GM10847 (cell line): ENCODE results near the gene SPPL3.

Source experiments
- POLR2A ChIP-seq: IDR thresholded peaks from 2 replicates; pipeline ENCODE4 v1.6.1; 2011; ENCODE audit not compliant: insufficient read length; ENCODE audit errors: extremely low read depth

The SPPL3 gene

DNA sequence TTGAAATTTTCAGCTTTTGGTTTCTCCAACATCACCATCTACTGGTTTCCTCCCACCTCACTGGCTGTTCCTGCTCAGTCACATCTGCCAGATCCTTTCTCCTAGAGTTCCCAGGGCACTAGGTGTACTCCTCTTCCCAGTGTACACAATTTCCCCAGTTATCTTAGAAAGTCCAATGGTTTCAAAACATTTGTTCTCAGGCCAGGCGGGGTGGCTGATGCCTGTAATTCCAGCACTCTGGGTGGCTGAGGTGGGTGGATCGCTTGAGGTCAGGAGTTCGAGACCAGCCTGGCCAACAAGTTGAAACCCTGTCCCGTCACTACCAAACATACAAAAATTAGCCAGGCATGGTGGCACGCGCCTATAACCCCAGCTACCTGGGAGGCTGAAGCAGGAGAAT lies 60.7 kb downstream of the SPPL3 start:
- no peak for TF ChIP-seq POLR2A

GRCh38 chr12:120842595-120842994 lies 61.6 kb downstream of the SPPL3 start:
- no peak for TF ChIP-seq POLR2A

DNA sequence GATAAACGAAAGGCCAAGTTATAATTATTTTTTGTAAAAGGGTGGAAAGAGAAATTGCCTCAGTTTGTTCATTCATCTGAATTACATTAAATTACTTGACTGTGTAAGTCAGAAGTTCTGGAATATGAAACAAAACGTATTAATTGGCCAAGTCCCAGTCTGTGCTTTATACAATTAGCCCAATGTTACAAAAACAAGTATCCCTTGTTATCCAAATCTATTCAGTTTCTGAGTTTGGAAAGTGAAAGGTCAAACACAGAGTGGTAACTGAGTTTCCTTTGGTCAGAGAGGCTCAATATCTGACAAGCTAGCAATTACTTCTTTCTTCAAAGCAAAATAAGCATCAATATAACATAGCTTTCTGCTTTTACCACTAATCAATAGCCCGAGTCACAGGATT lies 62.6 kb downstream of the SPPL3 start:
- no peak for TF ChIP-seq POLR2A

GRCh38 chr12:120839503-120839902 lies 64.7 kb downstream of the SPPL3 start:
- no peak for TF ChIP-seq POLR2A

GRCh38 chr12:120836114-120836684 lies 68.0 kb downstream of the SPPL3 start:
- no peak for TF ChIP-seq POLR2A

- no peak for TF ChIP-seq POLR2A
Observed at GRCh38 chr12:120835657-120836056, 68.5 kb downstream of the SPPL3 start.

DNA sequence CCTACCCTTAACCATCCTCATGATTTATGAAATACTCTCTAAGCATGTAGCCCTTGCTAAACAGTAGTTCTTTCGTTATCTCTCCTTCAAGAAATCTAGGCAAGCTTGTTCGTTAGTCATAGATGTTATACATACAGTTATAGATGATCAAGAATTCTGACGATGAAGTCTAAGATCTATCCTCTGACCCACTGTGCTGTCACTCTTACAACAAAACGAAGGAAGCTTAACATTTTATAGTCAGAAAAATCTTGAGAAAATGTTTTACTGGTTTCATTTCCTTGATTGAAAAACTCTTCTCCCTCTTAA lies 68.9 kb downstream of the SPPL3 start:
- TF ChIP-seq POLR2A: no peak

DNA sequence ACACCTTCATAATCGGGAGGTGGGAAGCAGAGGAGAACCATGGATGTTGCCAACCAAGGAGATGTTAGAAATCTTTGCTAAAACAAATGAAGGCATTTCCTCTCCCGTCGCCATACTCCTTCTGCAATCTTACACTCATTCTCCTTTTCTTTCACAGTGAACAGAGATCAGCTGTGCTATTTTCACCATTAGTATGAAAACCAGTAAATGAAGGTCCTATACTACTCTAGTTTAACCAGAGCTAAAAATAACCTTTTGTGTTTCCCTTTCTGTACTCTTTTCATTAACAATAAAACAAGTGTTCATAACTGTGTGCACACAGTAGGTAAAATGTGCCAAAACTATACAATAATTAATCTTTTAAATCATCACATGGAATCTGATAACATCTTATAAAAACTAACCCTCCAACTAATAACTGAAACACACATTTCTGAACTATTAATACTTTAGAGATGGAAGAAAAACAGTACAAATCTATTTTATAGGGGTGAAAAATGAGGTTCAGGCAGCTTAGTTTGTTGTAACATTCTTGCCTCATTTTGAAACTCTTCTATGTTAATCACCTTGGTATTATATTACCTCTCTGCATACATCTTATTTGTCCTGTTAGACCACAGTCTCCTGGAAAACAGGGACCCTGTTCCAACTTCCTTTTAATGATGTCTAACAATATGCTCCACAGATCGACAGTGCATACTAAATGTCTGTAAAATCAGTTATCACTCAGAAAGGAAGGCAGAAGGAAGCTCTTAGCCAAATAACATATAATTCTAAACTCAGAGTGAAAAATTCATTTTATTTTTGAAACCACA lies 69.5 kb downstream of the SPPL3 start:
- no peak for TF ChIP-seq POLR2A

DNA sequence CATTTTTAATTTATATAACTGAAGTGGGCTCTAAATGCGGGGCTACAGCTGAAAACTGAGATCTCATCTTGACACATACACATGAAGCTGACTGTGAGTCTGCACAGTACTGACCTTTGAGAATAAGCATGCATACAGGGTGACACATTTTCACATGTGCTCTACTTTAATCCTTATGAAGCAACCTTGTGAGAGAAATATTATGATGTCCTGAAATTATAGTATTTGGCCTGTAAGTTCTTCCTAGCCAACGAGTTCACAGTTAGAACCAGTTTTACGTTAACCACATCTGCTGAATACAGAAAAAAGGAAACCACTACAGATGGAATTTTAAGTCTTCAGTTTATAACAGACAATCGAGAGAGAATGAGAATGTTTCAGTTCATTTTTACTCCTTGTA lies 70.3 kb downstream of the SPPL3 start:
- no peak for TF ChIP-seq POLR2A

DNA sequence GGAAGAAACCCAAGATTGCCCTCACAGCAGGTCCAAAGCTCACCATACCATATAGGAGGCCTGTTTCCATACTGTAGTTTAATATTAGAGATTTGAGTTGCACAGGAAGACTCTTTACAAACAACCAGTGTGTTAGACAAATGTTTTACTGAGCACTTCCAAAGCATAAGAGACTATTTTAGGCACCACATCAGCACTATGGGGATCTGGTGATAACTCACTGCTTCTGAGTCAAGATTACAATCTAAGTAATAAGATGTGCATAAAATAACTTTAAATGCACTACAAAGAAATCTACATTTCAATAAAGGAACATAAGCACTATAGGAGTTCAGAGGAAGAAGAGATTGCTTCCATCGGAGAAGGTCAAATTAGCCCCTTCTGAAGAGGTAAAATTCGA lies 71.4 kb downstream of the SPPL3 start:
- TF ChIP-seq POLR2A: no peak

DNA sequence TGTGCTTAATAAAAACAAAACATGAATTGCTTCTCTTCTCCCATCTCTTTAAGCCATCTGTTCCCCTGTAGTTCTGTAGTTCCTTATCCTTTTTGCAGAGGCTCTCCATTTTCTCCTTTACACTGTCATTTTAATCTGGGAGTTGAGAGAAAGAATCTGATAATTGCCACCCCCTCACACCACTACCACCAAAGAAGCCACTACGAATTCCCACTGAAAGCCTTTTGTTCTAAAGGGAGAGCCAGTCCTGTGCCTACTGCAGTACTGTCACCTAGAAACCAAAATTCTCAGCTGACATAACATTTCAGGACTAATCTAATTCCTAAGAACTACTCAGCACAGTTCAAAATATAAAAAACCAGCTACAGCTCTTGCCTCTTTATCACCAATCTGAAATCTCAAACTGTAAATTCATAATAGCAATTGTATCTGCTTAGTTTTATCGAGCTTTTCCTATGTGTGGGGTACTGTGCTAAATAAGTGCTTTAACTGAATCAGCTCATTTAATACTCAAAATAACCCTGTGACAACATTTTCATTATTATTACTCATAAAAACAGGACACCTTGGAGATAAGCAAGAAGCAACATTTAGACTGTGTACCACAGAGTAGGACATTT lies 72.4 kb downstream of the SPPL3 start:
- TF ChIP-seq POLR2A: no peak

GRCh38 chr12:120830966-120831365 lies 73.2 kb downstream of the SPPL3 start:
- no peak for TF ChIP-seq POLR2A

DNA sequence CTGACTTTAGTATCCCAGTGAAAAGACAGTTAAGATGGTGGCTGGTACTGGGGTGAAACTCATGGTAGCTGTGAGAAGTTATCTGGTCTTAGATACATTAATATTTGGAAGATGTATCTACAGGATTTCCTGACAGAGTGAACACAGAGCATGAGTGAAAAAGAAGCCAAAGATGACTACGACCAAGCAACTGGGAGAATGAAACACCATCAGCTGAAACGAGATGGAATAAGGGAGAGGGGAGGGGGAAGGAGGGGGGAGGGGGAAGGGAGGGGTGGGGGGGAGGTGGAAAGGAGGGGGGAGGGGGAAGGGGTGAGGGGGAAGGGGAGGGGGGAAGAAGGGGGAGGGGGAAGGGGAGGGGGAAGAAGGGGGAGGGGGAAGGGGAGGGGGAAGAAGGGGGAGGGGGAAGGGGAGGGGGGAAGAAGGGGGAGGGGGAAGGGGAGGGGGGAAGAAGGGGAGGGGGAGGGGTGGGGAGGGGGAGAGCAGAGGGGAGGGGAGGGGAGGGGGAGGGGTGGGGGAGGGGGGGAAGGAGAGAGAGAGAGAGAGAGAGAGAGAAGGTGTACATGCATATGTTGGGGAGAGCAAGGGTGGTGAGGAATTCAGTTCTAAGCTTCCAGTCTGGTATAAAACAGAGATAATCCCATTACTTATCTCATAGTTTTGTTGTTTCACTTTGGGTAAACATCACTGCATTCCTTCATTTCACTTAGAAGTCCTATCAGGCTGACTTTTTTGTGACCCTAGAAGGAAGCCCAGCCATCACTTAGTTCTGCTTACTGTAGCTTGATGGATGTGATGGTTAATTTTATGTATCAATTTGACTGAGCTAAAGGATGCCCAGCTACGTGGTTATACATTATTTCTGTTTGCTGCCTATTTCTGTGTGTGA lies 73.9 kb downstream of the SPPL3 start:
- no peak for TF ChIP-seq POLR2A

GRCh38 chr12:120826335-120826734 lies 77.8 kb downstream of the SPPL3 start:
- TF ChIP-seq POLR2A: no peak

DNA sequence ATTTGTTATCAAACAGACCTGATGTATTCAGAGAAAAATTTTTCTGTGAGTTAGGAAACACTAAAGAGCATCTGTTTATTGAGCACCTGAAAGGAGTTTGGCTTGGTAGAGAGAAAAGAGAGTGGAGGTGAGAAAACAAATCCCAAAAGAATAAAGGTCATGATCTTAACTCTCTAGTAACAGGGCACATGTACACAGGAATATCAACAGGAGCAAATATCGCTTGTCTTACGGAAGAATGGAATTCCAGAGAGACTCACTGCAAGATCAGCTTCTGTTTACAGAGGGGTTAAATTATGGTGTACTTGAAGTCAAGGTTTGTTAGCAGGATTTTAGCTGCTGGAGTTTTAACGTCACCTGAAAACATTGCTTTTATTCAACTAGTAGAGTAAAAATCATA lies 78.8 kb downstream of the SPPL3 start:
- TF ChIP-seq POLR2A: no peak

- TF ChIP-seq POLR2A: no peak
Observed at GRCh38 chr12:120822832-120823503, 81.2 kb downstream of the SPPL3 start.

DNA sequence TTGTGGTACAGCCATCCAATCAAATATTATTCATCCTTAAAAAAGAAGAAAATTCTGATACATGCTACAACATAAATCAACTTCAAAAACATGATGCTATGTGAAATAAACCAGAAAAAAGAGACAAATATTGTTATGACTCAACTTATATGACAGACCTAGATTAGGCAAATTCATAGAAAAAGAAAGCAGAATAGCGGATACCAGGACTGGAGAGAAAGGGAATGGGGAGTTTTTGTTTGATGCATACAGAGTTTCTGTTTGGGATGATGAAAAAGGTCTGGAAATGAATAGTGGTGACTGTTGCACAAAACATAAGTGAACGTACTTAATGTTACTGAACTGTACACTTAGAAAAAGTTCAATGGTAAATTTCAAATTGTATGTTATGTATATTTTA lies 82.3 kb downstream of the SPPL3 start:
- no peak for TF ChIP-seq POLR2A
